ENCODE measurements around the gene RBKS. TPM values are rescaled to one million over a fixed set of nuclear protein-coding genes. Genes with fewer than 3 reads are reported as not detected.

RBKS gene
- total and polyA plus RNA-seq, 2 of the 13 experiments (the other 11 are each of a cell fraction or from before 2014, with no cell fraction given), result 7.7 to 8.3 TPM

- TF ChIP-seq HMGXB4 (CRISPR knock-in tag; IDR thresholded peaks at IDR 0.05; ENCODE audit: borderline replicate concordance in 1 of 2, low read depth in 1 of 2) (no peak), GABPB1 (CRISPR knock-in tag; IDR thresholded peaks at IDR 0.05) (no peak), KMT2A (CRISPR knock-in tag; IDR thresholded peaks at IDR 0.05) (no peak), SIX1 (CRISPR knock-in tag; IDR thresholded peaks at IDR 0.05; ENCODE audit: borderline replicate concordance) (peak; percentile 31; the same call in 1 of the 2 replicates), SP1 (IDR thresholded peaks at IDR 0.05) (no peak), SP1 (CRISPR knock-in tag; IDR thresholded peaks at IDR 0.05) (no peak), YEATS2 (CRISPR knock-in tag; IDR thresholded peaks at IDR 0.05; ENCODE audit: borderline replicate concordance) (no peak), ZBTB7A (CRISPR knock-in tag; IDR thresholded peaks at IDR 0.05) (no peak), NFATC3 (CRISPR knock-in tag; IDR thresholded peaks at IDR 0.05) (no peak), ZNF772 (CRISPR knock-in tag; IDR thresholded peaks at IDR 0.05) (no peak), KDM1A (CRISPR knock-in tag; IDR thresholded peaks at IDR 0.05) (no peak), FOXP1 (IDR thresholded peaks at IDR 0.05) (no peak), FOXP1 (CRISPR knock-in tag; IDR thresholded peaks at IDR 0.05) (peak; percentile 89), ZNF577 (CRISPR knock-in tag; IDR thresholded peaks at IDR 0.05; ENCODE audit: borderline replicate concordance, low read depth) (no peak), ZNF335 (CRISPR knock-in tag; IDR thresholded peaks at IDR 0.05) (no peak), JDP2 (CRISPR knock-in tag; IDR thresholded peaks at IDR 0.05; ENCODE audit: borderline replicate concordance) (no peak), ZNF20 (CRISPR knock-in tag; IDR thresholded peaks at IDR 0.05) (no peak), MIER2 (CRISPR knock-in tag; IDR thresholded peaks at IDR 0.05) (no peak), SRSF4 (IDR thresholded peaks at IDR 0.05; ENCODE audit: low read depth, low read length, poor library complexity, severe bottlenecking) (no peak), ZNF616 (CRISPR knock-in tag; IDR thresholded peaks at IDR 0.05; ENCODE audit: low read depth) (no peak), GTF3A (CRISPR knock-in tag; conservative IDR thresholded peaks at IDR 0.05) (no peak), BHLHE40 (IDR thresholded peaks at IDR 0.05; ENCODE audit: low read length) (no peak), ZNF33A (CRISPR knock-in tag; IDR thresholded peaks at IDR 0.05; ENCODE audit: borderline replicate concordance) (peak; percentile 99), CERS6 (CRISPR knock-in tag; IDR thresholded peaks at IDR 0.05) (no peak), NR2F2 (IDR thresholded peaks at IDR 0.05; ENCODE audit: borderline replicate concordance, low read depth) (peak; percentile 50; the same call in 1 of the 2 replicates), ZSCAN31 (CRISPR knock-in tag; IDR thresholded peaks at IDR 0.05; ENCODE audit: low read depth) (no peak)
- TF ChIP-seq, protein P1, sequence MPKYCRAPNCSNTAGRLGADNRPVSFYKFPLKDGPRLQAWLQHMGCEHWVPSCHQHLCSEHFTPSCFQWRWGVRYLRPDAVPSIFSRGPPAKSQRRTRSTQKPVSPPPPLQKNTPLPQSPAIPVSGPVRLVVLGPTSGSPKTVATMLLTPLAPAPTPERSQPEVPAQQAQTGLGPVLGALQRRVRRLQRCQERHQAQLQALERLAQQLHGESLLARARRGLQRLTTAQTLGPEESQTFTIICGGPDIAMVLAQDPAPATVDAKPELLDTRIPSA (CRISPR knock-in tag; IDR thresholded peaks at IDR 0.05; ENCODE audit: borderline replicate concordance), result no peak
- TF ChIP-seq, protein P2, sequence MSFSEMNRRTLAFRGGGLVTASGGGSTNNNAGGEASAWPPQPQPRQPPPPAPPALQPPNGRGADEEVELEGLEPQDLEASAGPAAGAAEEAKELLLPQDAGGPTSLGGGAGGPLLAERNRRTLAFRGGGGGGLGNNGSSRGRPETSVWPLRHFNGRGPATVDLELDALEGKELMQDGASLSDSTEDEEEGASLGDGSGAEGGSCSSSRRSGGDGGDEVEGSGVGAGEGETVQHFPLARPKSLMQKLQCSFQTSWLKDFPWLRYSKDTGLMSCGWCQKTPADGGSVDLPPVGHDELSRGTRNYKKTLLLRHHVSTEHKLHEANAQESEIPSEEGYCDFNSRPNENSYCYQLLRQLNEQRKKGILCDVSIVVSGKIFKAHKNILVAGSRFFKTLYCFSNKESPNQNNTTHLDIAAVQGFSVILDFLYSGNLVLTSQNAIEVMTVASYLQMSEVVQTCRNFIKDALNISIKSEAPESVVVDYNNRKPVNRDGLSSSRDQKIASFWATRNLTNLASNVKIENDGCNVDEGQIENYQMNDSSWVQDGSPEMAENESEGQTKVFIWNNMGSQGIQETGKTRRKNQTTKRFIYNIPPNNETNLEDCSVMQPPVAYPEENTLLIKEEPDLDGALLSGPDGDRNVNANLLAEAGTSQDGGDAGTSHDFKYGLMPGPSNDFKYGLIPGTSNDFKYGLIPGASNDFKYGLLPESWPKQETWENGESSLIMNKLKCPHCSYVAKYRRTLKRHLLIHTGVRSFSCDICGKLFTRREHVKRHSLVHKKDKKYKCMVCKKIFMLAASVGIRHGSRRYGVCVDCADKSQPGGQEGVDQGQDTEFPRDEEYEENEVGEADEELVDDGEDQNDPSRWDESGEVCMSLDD (CRISPR knock-in tag; IDR thresholded peaks at IDR 0.05; ENCODE audit: borderline replicate concordance), result no peak
Observed at GRCh38 chr2:27746325-27746724, 143.9 kb downstream of the RBKS start (continued).

All from HepG2 (cell line).